K562 (cell line): ENCODE results near the gene SUPT3H. TPM values are rescaled to one million over a fixed set of nuclear protein-coding genes. Genes with fewer than 3 reads are reported as not detected.

ENCODE experiments used
- ATAC-seq: fragments of 200-7000 bp; cut with Tn5 transposase; 3 replicates; pipeline ENCODE4 v1.9.1; 2020; ENCODE audit warnings: moderate library complexity
- BruUV-seq: library from RNA; stranded (reverse); fragments of 400-500 nt; replicated peaks from 2 replicates; lab custom pipeline; 2021; lab: Mats Ljungman, UMichigan
- CTCF ChIA-PET: fragments of 300-600 bp; formaldehyde crosslinking; extraction: SDS; loops from one replicate; lab custom pipeline; 2021; ENCODE audit warnings: low intra/inter-chr PET ratio; lab: Yijun Ruan, JAX
- POLR2A ChIA-PET: fragments of 300-600, 350-650 bp; sonication (Branson Sonifier 250); formaldehyde crosslinking; extraction: SDS; loops from one replicate; lab custom pipeline; 2021; ENCODE audit warnings: antibody characterized with exemption, inconsistent platforms; lab: Yijun Ruan, JAX
- DNase-seq, 4 experiments: peaks; one replicate each; pipeline versions ENCODE4 v3.0.0 to v3.0.0-alpha.2; 2011 to 2018; ENCODE audit warnings: low spot score in 3 of 4, mixed read lengths in 3 of 4; ENCODE audit errors: extremely low read depth in 1 of 4
- FAIRE-seq: peaks from 2 replicates; lab custom pipeline; 2011; peaks lifted over from hg19 to GRCh38; lab: Jason Lieb, UNC
- H2AFZ ChIP-seq: 2 replicates; pipeline ENCODE4 v1.6.0; 2011; ENCODE audit warnings: low read depth, low read length, control low read depth, inconsistent platforms
- H3K27ac ChIP-seq: fragments of 200-600 bp; 3 replicates; pipeline ENCODE4 v1.8.0; 2011; ENCODE audit warnings: low read depth, mild to moderate bottlenecking, control low read depth, inconsistent platforms, low read length, moderate library complexity, mixed read lengths; ENCODE audit errors: extremely low read depth
- H3K27me3 ChIP-seq, 2 experiments: fragments of 300-600 bp in 1 of 2; 2 replicates in 1 of 2; 3 replicates in 1 of 2; pipeline versions ENCODE4 v1.6.0 to v1.8.0; 2011; ENCODE audit warnings: inconsistent platforms in 2 of 2, low read length in 2 of 2, mild to moderate bottlenecking in 1 of 2, mixed read lengths in 1 of 2, moderate library complexity in 1 of 2; ENCODE audit not compliant: control insufficient read depth in 2 of 2, insufficient read depth in 2 of 2
- H3K36me3 ChIP-seq: fragments of 300-600 bp; 3 replicates; pipeline ENCODE4 v1.8.0; 2011; ENCODE audit warnings: mild to moderate bottlenecking, low read length, inconsistent platforms; ENCODE audit not compliant: control insufficient read depth, insufficient read depth
- H3K4me1 ChIP-seq, 2 experiments: fragments of 200-600 bp in 1 of 2; replicated peaks in 1 of 2; 2 replicates in 1 of 2; 3 replicates in 1 of 2; pipeline versions ENCODE4 v1.5.1 to v1.8.0; 2011; ENCODE audit warnings: inconsistent platforms in 2 of 2, low read length in 2 of 2, mild to moderate bottlenecking in 1 of 2, mixed read lengths in 1 of 2, moderate library complexity in 1 of 2; ENCODE audit not compliant: control insufficient read depth in 2 of 2, insufficient read depth in 2 of 2
- H3K4me2 ChIP-seq: 2 replicates; pipeline ENCODE4 v1.6.1; 2011; ENCODE audit warnings: low read length, control low read depth, inconsistent platforms, mixed read lengths; ENCODE audit not compliant: insufficient read depth
- H3K4me3 ChIP-seq: fragments of 200-600 bp; sonication (generic), shearing (Covaris generic); 2 replicates; pipeline ENCODE4 v1.5.1; 2016; ENCODE audit warnings: control low read depth, inconsistent platforms
- H3K79me2 ChIP-seq: fragments of 200-600 bp; 3 replicates; pipeline ENCODE4 v1.8.0; 2011; ENCODE audit warnings: low read length, inconsistent platforms; ENCODE audit not compliant: control insufficient read depth, insufficient read depth
- H3K9ac ChIP-seq, 2 experiments: 2 replicates each; pipeline versions ENCODE4 v1.6.0 to v1.6.1; 2011; ENCODE audit warnings: low read depth in 2 of 2, low read length in 2 of 2, control low read depth in 1 of 2, inconsistent platforms in 1 of 2, mild to moderate bottlenecking in 1 of 2, mixed read lengths in 1 of 2; ENCODE audit not compliant: insufficient read depth in 1 of 2
- H3K9me1 ChIP-seq: one replicate; pipeline ENCODE4 v1.6.0; 2011; ENCODE audit warnings: inconsistent platforms, mild to moderate bottlenecking, low read length, moderate library complexity; ENCODE audit not compliant: control insufficient read depth, insufficient read depth
- H3K9me3 ChIP-seq: replicated peaks from 2 replicates; pipeline ENCODE4 v1.5.1; 2011; ENCODE audit warnings: low read depth, low read length, inconsistent platforms; ENCODE audit not compliant: control insufficient read depth, insufficient read depth
- H4K20me1 ChIP-seq: replicated peaks from 2 replicates; pipeline ENCODE4 v1.6.1; 2011; ENCODE audit warnings: low read length, inconsistent platforms, mixed read lengths; ENCODE audit not compliant: control insufficient read depth, insufficient read depth
- BMI1 ChIP-seq: fragments of 150-350 bp; IDR thresholded peaks from 2 replicates; pipeline ENCODE4 v1.6.1; 2014; ENCODE audit warnings: low read length
- HNRNPK ChIP-seq: fragments of 200-400 bp; formaldehyde crosslinking; IDR thresholded peaks from one replicate; pipeline ENCODE4 v1.6.1; 2018; ENCODE audit warnings: mild to moderate bottlenecking, low read depth, low read length; ENCODE audit not compliant: poor library complexity, severe bottlenecking
- L3MBTL2 ChIP-seq: fragments of 450-650 bp; IDR thresholded peaks from 2 replicates; pipeline ENCODE4 v1.6.1; 2016; ENCODE audit warnings: mild to moderate bottlenecking, moderate library complexity
- MIER1 ChIP-seq: fragments of 450-650 bp; IDR thresholded peaks from 2 replicates; pipeline ENCODE4 v1.6.1; 2016; ENCODE audit warnings: antibody characterized with exemption, mild to moderate bottlenecking, low read depth
- MYNN ChIP-seq, 2 experiments: sonication (generic); formaldehyde crosslinking in 1 of 2; IDR thresholded peaks; 2 replicates each; pipeline versions ENCODE4 v1.5.0 to v1.6.1; 2016 to 2020; ENCODE audit warnings: antibody characterized with exemption in 1 of 2, missing genetic modification reagents in 1 of 2
- PURB ChIP-seq: sonication (generic); formaldehyde crosslinking; IDR thresholded peaks from 2 replicates; pipeline ENCODE4 v1.9.0; 2021; ENCODE audit warnings: low read depth, mild to moderate bottlenecking, missing genetic modification reagents
- YBX1 ChIP-seq: fragments of 450-650 bp; IDR thresholded peaks from 2 replicates; pipeline ENCODE4 v1.7.1; 2016; ENCODE audit warnings: mild to moderate bottlenecking
- ZEB2 ChIP-seq: fragments of 450-650 bp; IDR thresholded peaks from 2 replicates; pipeline ENCODE4 v1.6.1; 2016
- ZSCAN32 ChIP-seq: fragments of 450-650 bp; formaldehyde crosslinking; IDR thresholded peaks from 2 replicates; pipeline ENCODE4 v1.4.0; 2020; ENCODE audit warnings: mild to moderate bottlenecking, moderate library complexity
- WGBS: fragments of 100-300 bp; shearing (Covaris generic); methylation state at CpG from one replicate; pipeline ENCODE4 v1.1.6; 2016; ENCODE audit warnings: low coverage, mixed read lengths; ENCODE audit not compliant: insufficient coverage; ENCODE audit errors: missing lambda C conversion rate; 5-methylcytosine and 5-hydroxymethylcytosine counted together
- in situ Hi-C: fragments of 300-500 bp; cut with MboI; formaldehyde crosslinking; loops from 4 replicates; pipeline ENCODE4 v1.15.0; 2018; ENCODE audit warnings: inconsistent platforms, mixed read lengths
- intact Hi-C: fragments of 100-400 bp; cut with micrococcal nuclease; formaldehyde crosslinking; loops from 2 replicates; pipeline ENCODE4 v1.14.2; 2022
- polyA plus RNA-seq, 8 experiments: library from polyadenylated mRNA; depleted of rRNA in 4 of 8; stranded (reverse) in 5 of 8; unstranded in 3 of 8; fragments of >200 nt; fragmentation: Nextera tagmentation in 2 of 8; fragmentation: Illumina TruSeq in 1 of 8; extraction: Ambion mirVana in 2 of 8; extraction: Trizol in 1 of 8; gene quantifications; 2 replicates each; pipeline versions ENCODE4 v1.2.1 to v1.2.3, GENCODE V29; 2011 to 2014; ENCODE audit warnings: inconsistent platforms in 1 of 8, missing spikeins in 1 of 8
- total RNA-seq, 7 experiments: library from RNA; depleted of rRNA in 6 of 7; stranded (reverse); fragments of >200 nt in 6 of 7; fragmentation: Illumina TruSeq in 2 of 7; extraction: Trizol in 2 of 7; gene quantifications; 2 replicates each; pipeline versions ENCODE4 v1.2.1 to v1.2.3, GENCODE V29; 2011 to 2021; ENCODE audit warnings: low replicate concordance in 1 of 7
- TF ChIP-seq, protein P1 (sequence below): fragments of 450-650 bp; IDR thresholded peaks from 2 replicates; pipeline ENCODE4 v1.6.1; 2016; ENCODE audit warnings: mild to moderate bottlenecking, moderate library complexity

SUPT3H gene
- total and polyA plus RNA-seq, 9 of the 15 experiments (the other 6 are each of a cell fraction or from before 2014, with no cell fraction given): 7.2 to 16.3 (median 11.9) TPM

DNA sequence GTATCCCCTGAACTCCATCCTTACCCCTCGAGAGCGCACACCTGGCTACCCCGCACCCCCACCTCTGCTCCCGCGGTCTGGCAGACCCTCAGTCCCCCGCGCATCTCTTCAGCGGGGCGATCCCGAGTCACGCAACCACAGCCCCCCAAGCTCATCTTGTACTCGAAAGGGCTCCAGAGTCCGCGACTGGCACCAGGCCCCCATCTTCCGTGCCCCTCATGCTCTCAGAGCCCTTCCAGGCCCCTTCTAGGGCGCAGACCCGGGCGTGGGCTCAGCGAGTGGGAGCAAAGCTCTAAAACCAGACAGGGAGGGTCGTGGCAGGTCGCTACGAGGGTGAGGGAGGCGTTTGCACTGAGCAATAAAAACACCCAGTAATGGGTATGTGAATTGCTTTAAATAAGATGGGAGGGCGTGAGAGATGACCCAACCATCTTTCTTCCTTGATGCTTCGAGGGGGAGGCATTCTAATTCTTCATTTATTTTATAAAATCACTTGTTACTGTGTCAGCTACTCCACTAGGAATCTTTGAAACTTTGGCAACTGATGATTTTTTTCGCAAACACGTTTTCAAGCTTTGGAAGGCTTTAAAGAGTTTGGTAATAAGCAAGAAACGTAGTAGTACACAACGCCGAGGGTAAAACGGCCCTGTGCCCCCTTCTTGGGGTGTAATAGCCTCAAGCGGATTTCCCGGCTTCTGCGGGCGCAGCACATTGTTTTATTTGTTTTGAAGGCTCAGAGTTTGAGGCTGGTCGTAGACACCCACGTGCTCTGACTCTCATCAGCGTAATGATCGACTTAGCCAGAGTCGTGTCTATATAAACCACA, 42.6 kb upstream of the SUPT3H start:
- Histone ChIP-seq H4K20me1 (no peaks in the 10 kb centered on the region), H2AFZ (peak overlapping the region; percentile 25; the same call in 1 of the 2 replicates), H3K9me1 (no peaks in the 10 kb centered on the region), H3K27ac (no peak overlapping the region), H3K36me3 (no peaks in the 10 kb centered on the region), H3K79me2 (no peaks in the 10 kb centered on the region), H3K4me2 (no peak overlapping the region; the same call in 1 of the 2 replicates), H3K9me3 (no peaks in the 10 kb centered on the region), H3K27me3 (peaks cover 9 to 20% of the 10 kb centered on the region in 2 experiments; a peak in 4 of 5 replicates), H3K9ac (no peak overlapping the region; a peak in 1 of 4 replicates), H3K4me3 (no peak overlapping the region), H3K4me1 (peaks cover 0 to 41% of the 10 kb centered on the region in 2 experiments; a peak in 4 of 5 replicates)
- 34% methylated on average over 39 of the region's 40 CpGs for WGBS
- ChIA-PET CTCF (interaction anchor here (0.6 to 2.4 kb wide), 3 partner anchors 28 to 765 kb away, joined by 3 to 12 read pairs (median 8); no protein-coding TSS in a partner anchor), POLR2A (interaction anchor here (0.6 to 0.8 kb wide), 2 partner anchors 105 to 628 kb away, joined by 3 read pairs; no protein-coding TSS in a partner anchor)
- BruUV-seq: no TSS peak
- FAIRE-seq: peak; percentile 23
- ATAC-seq: no peak
- intact Hi-C loops (loop anchor here (2.0 to 5.0 kb wide), 3 partner anchors 42 to 295 kb away; no protein-coding TSS in a partner anchor), in situ Hi-C loops (no loop called here)
- DNase-seq: no peak
- TF ChIP-seq BMI1 (0 out of 2 replicates have a peak, but pooled peaks have one; percentile 43), PURB (CRISPR knock-in tag) (no peak), HNRNPK (no peak), L3MBTL2 (peak; percentile 67), MYNN (IDR thresholded peaks at IDR 0.05) (no peak), MYNN (CRISPR knock-in tag; IDR thresholded peaks at IDR 0.05) (no peak), YBX1 (no peak), ZEB2 (no peak), MIER1 (no peak), ZSCAN32 (CRISPR knock-in tag) (no peak)
- TF ChIP-seq, protein P1, sequence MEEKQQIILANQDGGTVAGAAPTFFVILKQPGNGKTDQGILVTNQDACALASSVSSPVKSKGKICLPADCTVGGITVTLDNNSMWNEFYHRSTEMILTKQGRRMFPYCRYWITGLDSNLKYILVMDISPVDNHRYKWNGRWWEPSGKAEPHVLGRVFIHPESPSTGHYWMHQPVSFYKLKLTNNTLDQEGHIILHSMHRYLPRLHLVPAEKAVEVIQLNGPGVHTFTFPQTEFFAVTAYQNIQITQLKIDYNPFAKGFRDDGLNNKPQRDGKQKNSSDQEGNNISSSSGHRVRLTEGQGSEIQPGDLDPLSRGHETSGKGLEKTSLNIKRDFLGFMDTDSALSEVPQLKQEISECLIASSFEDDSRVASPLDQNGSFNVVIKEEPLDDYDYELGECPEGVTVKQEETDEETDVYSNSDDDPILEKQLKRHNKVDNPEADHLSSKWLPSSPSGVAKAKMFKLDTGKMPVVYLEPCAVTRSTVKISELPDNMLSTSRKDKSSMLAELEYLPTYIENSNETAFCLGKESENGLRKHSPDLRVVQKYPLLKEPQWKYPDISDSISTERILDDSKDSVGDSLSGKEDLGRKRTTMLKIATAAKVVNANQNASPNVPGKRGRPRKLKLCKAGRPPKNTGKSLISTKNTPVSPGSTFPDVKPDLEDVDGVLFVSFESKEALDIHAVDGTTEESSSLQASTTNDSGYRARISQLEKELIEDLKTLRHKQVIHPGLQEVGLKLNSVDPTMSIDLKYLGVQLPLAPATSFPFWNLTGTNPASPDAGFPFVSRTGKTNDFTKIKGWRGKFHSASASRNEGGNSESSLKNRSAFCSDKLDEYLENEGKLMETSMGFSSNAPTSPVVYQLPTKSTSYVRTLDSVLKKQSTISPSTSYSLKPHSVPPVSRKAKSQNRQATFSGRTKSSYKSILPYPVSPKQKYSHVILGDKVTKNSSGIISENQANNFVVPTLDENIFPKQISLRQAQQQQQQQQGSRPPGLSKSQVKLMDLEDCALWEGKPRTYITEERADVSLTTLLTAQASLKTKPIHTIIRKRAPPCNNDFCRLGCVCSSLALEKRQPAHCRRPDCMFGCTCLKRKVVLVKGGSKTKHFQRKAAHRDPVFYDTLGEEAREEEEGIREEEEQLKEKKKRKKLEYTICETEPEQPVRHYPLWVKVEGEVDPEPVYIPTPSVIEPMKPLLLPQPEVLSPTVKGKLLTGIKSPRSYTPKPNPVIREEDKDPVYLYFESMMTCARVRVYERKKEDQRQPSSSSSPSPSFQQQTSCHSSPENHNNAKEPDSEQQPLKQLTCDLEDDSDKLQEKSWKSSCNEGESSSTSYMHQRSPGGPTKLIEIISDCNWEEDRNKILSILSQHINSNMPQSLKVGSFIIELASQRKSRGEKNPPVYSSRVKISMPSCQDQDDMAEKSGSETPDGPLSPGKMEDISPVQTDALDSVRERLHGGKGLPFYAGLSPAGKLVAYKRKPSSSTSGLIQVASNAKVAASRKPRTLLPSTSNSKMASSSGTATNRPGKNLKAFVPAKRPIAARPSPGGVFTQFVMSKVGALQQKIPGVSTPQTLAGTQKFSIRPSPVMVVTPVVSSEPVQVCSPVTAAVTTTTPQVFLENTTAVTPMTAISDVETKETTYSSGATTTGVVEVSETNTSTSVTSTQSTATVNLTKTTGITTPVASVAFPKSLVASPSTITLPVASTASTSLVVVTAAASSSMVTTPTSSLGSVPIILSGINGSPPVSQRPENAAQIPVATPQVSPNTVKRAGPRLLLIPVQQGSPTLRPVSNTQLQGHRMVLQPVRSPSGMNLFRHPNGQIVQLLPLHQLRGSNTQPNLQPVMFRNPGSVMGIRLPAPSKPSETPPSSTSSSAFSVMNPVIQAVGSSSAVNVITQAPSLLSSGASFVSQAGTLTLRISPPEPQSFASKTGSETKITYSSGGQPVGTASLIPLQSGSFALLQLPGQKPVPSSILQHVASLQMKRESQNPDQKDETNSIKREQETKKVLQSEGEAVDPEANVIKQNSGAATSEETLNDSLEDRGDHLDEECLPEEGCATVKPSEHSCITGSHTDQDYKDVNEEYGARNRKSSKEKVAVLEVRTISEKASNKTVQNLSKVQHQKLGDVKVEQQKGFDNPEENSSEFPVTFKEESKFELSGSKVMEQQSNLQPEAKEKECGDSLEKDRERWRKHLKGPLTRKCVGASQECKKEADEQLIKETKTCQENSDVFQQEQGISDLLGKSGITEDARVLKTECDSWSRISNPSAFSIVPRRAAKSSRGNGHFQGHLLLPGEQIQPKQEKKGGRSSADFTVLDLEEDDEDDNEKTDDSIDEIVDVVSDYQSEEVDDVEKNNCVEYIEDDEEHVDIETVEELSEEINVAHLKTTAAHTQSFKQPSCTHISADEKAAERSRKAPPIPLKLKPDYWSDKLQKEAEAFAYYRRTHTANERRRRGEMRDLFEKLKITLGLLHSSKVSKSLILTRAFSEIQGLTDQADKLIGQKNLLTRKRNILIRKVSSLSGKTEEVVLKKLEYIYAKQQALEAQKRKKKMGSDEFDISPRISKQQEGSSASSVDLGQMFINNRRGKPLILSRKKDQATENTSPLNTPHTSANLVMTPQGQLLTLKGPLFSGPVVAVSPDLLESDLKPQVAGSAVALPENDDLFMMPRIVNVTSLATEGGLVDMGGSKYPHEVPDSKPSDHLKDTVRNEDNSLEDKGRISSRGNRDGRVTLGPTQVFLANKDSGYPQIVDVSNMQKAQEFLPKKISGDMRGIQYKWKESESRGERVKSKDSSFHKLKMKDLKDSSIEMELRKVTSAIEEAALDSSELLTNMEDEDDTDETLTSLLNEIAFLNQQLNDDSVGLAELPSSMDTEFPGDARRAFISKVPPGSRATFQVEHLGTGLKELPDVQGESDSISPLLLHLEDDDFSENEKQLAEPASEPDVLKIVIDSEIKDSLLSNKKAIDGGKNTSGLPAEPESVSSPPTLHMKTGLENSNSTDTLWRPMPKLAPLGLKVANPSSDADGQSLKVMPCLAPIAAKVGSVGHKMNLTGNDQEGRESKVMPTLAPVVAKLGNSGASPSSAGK: peak; percentile 43; the same call in 1 of the 2 replicates
